AG04449 (cell line): ENCODE results near the gene LLGL1.

Experiments used
- CTCF ChIA-PET: fragments of 350-600 bp; formaldehyde crosslinking; extraction: SDS; loops from one replicate; lab custom pipeline; 2021; ENCODE audit warnings: antibody characterized with exemption; lab: Yijun Ruan, JAX
- POLR2A ChIA-PET: fragments of 400-600, 350-600 bp; formaldehyde crosslinking; extraction: SDS; loops from one replicate; lab custom pipeline; 2020; ENCODE audit warnings: antibody characterized with exemption, inconsistent platforms; lab: Yijun Ruan, JAX
- DNase-seq: peaks from one replicate; pipeline ENCODE4 v3.0.0-alpha.2; 2010; ENCODE audit warnings: low read depth, low spot score
- H3K4me3 ChIP-seq: 2 replicates; pipeline ENCODE4 v1.5.1; 2011; ENCODE audit warnings: low read depth, mild to moderate bottlenecking, control low read depth, low read length
- TF ChIP-seq, protein P1 (sequence below): IDR thresholded peaks from one replicate; pipeline ENCODE4 v1.5.1; 2011; ENCODE audit warnings: mild to moderate bottlenecking, moderate library complexity, low read length, control low read depth, inconsistent platforms; ENCODE audit not compliant: insufficient read depth; ENCODE audit errors: missing control alignments

Gene LLGL1

DNA sequence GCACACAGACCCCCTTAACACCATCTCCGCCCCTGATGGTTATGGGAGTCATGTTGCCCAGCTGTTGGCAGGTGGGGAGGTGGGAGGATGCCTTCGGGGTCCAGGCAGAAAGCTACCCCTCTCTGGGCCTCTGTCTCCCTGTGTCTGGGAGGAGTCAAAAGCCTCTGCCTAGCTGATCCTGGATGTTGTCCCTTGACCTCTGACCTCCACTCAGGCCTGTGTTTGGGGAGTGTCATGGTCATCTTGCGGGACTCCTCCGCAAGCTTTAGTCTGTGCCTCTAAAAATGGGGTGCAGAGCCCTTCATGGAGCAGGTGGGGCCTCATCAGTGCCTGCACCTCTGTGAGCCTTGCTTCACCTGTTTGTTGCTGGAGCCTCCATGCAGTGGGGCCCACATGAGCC lies 3.8 kb downstream of the LLGL1 start:
- no peak overlapping the region for H3K4me3 ChIP-seq
- no peak for DNase-seq
- CTCF ChIA-PET: interaction anchor here (1.1 kb wide), 1 partner anchor 12 kb away, joined by 3 read pairs; no protein-coding TSS in a partner anchor
- TF ChIP-seq, protein P1, sequence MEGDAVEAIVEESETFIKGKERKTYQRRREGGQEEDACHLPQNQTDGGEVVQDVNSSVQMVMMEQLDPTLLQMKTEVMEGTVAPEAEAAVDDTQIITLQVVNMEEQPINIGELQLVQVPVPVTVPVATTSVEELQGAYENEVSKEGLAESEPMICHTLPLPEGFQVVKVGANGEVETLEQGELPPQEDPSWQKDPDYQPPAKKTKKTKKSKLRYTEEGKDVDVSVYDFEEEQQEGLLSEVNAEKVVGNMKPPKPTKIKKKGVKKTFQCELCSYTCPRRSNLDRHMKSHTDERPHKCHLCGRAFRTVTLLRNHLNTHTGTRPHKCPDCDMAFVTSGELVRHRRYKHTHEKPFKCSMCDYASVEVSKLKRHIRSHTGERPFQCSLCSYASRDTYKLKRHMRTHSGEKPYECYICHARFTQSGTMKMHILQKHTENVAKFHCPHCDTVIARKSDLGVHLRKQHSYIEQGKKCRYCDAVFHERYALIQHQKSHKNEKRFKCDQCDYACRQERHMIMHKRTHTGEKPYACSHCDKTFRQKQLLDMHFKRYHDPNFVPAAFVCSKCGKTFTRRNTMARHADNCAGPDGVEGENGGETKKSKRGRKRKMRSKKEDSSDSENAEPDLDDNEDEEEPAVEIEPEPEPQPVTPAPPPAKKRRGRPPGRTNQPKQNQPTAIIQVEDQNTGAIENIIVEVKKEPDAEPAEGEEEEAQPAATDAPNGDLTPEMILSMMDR: no peak
- POLR2A ChIA-PET: no interaction called here

DNA sequence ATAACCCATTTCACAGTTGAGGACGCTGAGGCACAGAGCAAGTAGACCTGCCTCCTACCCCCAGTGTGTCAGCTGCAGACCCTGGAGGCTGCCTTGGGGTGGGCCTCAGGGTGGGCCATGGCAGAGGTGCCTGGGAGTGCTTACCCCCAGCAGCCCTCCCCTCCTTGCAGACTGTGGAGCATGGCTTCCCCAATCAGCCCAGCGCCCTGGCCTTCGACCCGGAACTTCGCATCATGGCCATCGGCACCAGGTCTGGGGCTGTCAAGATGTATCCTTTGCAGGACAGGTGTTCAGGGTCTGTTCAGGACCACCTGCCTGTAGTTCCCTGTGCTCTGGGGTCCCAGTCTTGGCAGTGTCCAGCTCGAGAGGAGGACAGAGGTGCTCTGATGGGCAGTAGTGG lies 4.3 kb downstream of the LLGL1 start:
- ChIA-PET CTCF (interaction anchor here (1.0 to 1.1 kb wide), 2 partner anchors 12 to 19 kb away, joined by 3 to 4 read pairs; no protein-coding TSS in a partner anchor), POLR2A (no interaction called here)
- no peak for DNase-seq
- H3K4me3 ChIP-seq: no peak overlapping the region
- TF ChIP-seq, protein P1: no peak

DNA sequence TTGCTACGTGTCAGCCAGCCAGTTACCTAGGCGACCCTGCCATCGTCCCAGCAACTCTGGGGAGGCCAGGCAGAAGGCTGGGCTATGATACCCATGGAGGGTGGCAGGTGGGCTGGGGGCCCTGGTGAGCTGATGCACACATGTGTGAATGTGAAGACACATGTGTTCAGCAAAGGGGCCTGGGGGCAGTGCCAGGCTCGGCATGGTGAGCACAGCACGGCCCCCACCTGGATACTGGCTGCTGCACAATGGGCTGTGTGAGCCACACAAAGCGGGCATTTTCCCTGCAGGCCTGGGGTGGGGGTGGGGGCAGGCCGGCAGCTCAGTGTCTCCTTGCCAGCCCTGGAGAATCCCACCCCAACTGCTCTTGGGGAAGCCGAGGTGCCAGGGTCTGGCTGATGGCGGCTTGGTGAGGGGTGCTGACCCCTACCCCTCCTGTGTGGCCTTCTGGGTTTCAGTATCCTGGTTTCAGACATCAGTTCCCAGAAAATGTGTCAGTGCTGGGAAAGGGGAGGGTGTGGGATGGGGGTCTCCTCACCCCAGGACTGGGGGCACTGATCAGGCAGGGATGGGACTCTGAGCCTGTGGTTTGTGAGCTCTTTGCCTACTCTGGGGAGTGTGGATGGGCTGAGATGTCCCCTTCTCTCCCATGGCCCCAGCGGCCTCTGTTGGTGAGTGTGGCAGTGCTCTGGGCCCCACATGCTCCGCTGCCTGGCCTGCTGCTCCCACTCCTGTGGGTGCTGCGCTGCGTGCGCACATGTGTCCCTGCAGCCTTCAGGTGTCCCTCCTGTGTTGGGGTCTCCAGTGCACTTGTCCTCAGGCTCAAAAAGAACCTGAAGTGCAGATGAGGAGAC lies 5.1 kb downstream of the LLGL1 start:
- POLR2A ChIA-PET: interaction anchor here (1.4 kb wide), 1 partner anchor 13 kb away, joined by 5 read pairs; no protein-coding TSS in a partner anchor
- DNase-seq: no peak
- CTCF ChIA-PET: interaction anchor here (0.6 to 1.0 kb wide), 2 partner anchors 18 to 137 kb away, joined by 3 to 4 read pairs; no protein-coding TSS in a partner anchor
- TF ChIP-seq, protein P1: no peak
- H3K4me3 ChIP-seq: no peak overlapping the region

DNA sequence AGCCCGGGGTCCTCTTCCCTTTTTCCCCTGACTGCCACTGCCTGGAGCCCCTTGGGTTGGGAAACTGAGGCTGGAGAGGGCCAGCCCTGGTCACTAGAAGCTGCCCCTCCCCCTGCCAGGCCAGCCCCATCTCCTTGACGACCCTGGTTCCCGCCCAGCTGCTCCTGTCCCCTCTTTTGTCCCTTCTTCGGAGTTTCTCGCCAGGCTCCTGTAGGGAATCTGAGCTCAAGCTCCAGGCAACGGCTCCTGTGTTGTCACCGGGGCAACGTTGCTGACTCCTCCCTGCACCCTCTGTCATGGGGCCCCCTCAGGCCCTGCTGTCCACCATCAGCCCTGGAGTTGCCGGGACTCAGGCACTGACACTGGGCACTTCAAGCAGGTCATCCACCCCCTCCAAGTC lies 5.7 kb downstream of the LLGL1 start:
- DNase-seq: no peak
- TF ChIP-seq, protein P1: no peak
- ChIA-PET POLR2A (interaction anchor here (1.4 kb wide), 1 partner anchor 12 kb away, joined by 5 read pairs; no protein-coding TSS in a partner anchor), CTCF (interaction anchor here (0.6 to 1.3 kb wide), 2 partner anchors 18 to 138 kb away, joined by 3 to 5 read pairs; no protein-coding TSS in a partner anchor)
- H3K4me3 ChIP-seq: no peak overlapping the region

DNA sequence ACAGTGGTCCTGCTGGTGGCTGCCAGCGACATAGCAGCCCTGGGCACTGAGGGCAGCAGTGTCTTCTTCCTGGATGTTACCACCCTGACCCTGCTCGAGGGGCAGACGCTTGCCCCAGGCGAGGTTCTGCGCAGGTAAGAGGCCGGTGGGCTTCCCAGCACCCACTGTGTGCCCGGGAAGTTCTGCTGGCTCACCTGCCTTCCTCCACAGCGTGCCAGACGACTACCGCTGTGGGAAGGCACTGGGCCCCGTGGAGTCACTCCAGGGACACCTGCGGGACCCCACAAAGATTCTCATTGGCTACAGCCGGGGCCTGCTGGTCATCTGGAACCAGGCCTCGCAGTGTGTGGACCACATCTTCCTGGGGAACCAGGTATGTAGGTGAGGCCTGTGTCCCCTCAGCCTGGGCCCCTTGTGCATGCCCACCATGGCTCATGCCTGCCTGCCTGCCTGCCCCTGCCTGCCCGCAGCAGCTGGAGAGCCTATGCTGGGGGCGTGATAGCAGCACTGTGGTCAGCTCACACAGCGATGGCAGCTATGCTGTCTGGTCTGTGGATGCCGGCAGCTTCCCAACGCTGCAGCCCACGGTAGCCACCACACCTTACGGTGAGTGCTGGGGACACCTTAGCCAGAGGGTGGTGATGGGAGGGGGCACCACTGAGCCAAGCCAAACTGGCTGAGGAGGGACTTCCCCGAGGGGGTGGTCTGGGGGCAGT lies 8.5 kb downstream of the LLGL1 start:
- TF ChIP-seq, protein P1: no peak
- H3K4me3 ChIP-seq: no peak overlapping the region
- CTCF ChIA-PET: no interaction called here
- POLR2A ChIA-PET: no interaction called here
- no peak for DNase-seq
